Ovary (tissue), 3 donors: ENCODE data around the gene NELL1.

Source experiments
- CTCF ChIP-seq, 3 donors: fragments of 450-650 bp in 2 of 3; fragments of 200-600 bp in 1 of 3; IDR thresholded peaks; one replicate each; pipeline versions ENCODE4 v1.5.1 to v1.8.0; 2016 to 2022; ENCODE audit warnings: antibody characterized with exemption in 3 of 3, mild to moderate bottlenecking in 1 of 3
- POLR2A ChIP-seq: fragments of 450-650 bp; IDR thresholded peaks from one replicate; pipeline ENCODE4 v1.6.1; 2017; ENCODE audit warnings: antibody characterized with exemption, mild to moderate bottlenecking, moderate library complexity
- donor health status: DM: no; HTN: no; CAD: no.

DNA sequence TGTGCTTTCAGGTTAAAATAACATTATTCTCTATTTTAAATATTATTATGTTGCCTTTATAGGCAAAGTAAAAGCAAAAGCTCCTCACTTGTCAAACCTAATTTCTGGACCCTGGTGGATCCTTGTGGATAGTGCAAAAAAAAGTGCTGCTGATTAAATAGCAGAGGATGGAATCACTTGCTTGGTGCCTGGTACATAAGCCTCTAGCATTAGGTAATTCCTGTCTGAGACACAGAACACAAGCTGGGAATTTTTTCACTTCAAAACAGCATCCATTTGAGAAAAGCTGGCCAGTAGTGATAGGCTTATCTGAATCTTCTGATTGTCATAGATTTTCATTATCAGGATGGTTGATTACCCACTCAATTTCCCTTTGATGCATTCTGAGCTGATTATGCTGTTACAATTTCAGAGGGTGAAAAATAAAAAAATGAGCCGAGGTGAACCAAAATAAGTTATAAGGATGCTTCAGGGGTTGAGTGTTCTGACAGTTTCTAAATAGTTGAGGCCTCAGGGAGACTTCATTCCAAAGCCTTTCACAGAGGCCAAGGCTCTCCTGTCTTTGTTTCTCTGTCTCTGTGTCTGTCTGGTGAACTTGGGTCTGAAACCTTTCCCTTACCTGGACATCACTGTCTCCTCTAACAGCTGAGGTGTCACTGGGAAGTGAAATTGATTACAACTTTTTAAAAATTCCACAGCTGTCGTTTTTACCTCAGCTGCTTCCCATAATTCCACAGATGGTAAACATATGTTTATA, 242.9 kb downstream of the NELL1 start:
- TF ChIP-seq CTCF (IDR thresholded peaks at IDR 0.05): no peak
- no peak for TF ChIP-seq POLR2A
